Hindlimb muscle (tissue), 1 donor: ENCODE results near the gene MFGE8. TPM values are rescaled to one million over a fixed set of nuclear protein-coding genes. Genes with fewer than 3 reads are reported as not detected.
"Not testable (repeated sequence)": the region's sequence is repeated elsewhere in the genome, so short reads cannot be mapped to it uniquely, and the experiment has no call there.

Source experiments
- DNase-seq: peaks from one replicate; pipeline ENCODE4 v3.0.0-alpha.2; 2013
- polyA plus RNA-seq: library from polyadenylated mRNA; unstranded; fragments of 120-200 nt; gene quantifications from one replicate; pipeline ENCODE4 v1.2.1, GENCODE V29; 2013; ENCODE audit not compliant: insufficient read length

The MFGE8 gene, protein sequence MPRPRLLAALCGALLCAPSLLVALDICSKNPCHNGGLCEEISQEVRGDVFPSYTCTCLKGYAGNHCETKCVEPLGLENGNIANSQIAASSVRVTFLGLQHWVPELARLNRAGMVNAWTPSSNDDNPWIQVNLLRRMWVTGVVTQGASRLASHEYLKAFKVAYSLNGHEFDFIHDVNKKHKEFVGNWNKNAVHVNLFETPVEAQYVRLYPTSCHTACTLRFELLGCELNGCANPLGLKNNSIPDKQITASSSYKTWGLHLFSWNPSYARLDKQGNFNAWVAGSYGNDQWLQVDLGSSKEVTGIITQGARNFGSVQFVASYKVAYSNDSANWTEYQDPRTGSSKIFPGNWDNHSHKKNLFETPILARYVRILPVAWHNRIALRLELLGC
- polyA plus RNA-seq = 165 TPM

GRCh38 chr15:88913017-88913849 lies at the start of gene MFGE8:
MFGE8 (minus strand) TSS chr15:88913379; CDS start chr15:88913319, 60 bp downstream.
- peak; percentile 76 for DNase-seq

GRCh38 chr15:88959445-88959844 lies 46.3 kb upstream of the MFGE8 start:
- no peak for DNase-seq

- no peak for DNase-seq
These were observed 43.7 kb upstream of the MFGE8 start for GRCh38 chr15:88956906-88957305.

- no peak for DNase-seq
These were observed 43.1 kb upstream of the MFGE8 start for GRCh38 chr15:88956263-88956662.

- DNase-seq = no peak
These were observed 41.5 kb upstream of the MFGE8 start for GRCh38 chr15:88954431-88955277.

DNA sequence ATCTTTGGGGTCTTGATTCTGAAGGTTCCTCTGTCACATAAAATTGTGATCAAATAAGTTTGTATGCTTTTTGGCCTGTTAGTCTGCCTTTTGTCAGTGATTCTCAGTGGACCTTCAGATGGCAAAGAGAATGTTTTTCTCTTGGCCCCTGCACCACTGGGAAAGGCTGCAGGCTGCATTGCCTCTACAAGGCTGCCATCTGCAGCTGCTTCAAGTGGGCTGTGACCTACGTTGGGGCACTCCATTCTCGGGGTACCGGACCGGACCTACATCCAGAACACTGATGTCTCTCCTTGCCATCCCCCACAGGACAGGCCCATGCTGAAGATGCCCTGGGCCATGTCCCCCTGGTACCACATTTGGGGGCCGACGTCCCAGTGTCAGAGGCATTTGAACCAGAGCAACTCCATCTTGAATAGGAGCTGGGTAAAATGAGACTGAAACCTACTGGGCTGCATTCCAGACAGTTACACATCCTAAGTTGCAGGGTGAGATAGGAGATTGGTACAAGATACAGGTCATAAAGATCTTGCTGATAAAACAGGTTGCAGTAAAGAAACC lies 37.5 kb upstream of the MFGE8 start:
- DNase-seq = no peak

- no peak for DNase-seq
These were observed 36.7 kb upstream of the MFGE8 start for GRCh38 chr15:88949734-88950400.

DNA sequence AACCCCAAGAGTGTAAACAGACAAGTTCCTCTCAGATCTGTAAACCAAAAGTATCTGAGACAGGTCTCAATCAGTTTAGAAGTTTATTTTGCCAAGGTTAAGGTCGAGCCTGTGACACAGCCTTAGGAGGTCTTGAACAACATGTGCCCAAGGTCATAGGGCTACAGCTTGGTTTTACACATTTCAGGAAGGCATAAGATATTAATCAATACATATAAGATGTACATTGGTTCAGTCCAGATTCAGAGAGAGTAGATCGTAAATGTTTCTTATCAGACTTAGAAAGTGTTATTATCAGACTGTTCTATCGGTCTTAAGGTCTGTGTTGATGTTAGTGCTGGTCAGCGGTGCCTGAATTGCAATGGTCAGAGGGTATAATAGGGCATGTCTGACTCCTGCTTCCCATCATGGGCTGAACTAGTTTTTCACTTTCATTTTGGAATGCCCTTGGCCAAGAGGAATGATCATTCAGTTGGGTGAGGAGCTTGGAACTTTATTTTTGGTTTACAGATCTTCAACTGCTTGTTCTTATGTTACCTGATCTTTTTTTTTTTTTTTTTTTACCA lies 27.0 kb upstream of the MFGE8 start:
- no peak for DNase-seq

GRCh38 chr15:88939486-88939806 lies 26.3 kb upstream of the MFGE8 start:
- DNase-seq = no peak

- DNase-seq = no peak
These were observed 25.8 kb upstream of the MFGE8 start for GRCh38 chr15:88938802-88939485.

- DNase-seq = not testable (repeated sequence)
These were observed 21.3 kb upstream of the MFGE8 start for GRCh38 chr15:88934449-88934848.

GRCh38 chr15:88932875-88933330 lies 19.7 kb upstream of the MFGE8 start:
- DNase-seq = no peak

DNA sequence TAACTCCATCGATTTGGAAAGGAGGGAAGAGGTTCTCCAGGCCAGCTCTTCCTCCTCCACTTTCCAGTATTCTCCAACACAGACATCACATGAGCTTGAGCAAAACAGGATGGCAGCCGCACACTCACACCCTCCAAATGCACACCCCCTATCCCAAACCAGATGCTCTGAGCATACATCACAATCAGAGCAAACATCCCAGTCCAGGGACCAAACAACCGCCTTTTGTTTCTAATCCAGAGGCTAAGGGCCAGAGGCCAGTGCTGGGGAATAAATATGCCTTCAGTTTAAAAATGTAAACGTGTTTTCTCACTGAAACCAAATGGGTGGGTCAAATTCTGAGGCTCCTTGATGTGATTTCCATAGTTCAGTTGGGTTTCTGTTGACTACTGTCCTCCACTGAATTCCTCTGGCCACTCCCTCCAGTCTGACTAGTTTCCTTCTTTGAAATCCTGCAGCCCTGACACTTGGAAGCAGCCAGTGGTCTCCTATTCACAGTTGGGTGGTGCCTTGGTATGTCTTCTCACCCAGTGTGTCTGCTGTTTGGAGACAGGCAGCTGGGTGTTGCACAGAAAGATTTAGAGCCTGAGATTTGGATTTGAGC lies 19.2 kb upstream of the MFGE8 start:
- DNase-seq = no peak

- no peak for DNase-seq
These were observed 17.4 kb upstream of the MFGE8 start for GRCh38 chr15:88930579-88930978.

DNA sequence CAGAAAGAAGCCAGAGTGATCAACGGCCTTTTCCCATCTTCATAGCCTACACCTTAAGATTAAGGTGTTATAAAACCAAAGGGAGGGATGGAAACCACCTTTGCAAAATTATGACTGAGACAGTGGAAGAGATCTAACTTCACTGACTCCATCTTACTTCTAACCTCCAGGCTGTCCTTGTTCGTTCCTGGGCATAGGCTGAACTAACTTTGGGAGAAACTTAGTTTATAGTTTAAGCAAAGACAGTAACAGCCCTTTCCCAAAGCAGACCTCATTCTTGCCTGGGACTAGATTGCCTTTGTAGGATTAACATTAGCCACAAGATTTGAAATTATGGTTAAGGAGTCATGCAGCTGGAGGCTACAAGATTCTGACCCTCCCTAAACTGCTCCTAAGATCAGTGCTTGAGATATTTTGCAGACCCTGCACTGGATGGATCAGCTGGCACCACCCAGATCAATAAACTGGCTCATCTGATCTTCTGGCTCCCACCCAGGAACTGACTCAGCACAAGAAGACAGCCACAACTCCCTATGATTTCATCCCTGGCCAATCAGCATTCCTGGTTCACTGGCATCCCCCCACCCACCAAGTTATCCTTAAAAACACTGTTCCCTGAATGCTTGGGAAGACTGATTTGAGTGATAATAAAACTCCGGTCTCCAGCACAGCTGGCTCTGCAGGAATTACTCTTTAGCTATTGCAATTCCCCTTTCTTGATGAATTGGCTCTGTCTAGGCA lies 16.3 kb upstream of the MFGE8 start:
- not testable (repeated sequence) for DNase-seq

- not testable (repeated sequence) for DNase-seq
These were observed 15.0 kb upstream of the MFGE8 start for GRCh38 chr15:88928192-88928591.

GRCh38 chr15:88925648-88926047 lies 12.5 kb upstream of the MFGE8 start:
- not testable (repeated sequence) for DNase-seq

DNA sequence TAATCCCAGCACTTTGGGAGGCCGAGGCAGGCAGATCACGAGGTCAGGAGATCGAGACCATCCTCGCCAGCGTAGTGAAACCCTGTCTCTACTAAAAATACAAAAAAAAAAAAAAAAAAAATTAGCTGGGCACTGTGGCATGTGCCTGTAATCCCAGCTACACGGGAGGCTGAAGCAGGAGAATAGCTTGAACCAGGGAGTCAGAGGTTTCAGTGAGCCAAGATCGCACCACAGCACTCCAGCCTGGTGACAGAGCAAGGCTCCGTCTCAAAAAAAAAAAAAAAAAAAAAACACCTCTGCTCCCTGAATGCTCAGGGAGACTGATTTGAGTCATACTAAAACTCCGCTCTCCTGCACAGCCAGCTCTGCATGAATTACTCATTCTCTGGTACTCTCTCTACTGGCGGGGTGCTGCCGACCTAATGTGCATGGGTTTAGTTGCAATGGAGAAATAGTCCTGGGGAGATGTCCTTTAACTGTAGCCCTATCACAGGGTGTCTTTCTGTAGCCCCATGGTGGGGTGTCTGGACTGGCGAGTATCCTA lies 7.8 kb upstream of the MFGE8 start:
- DNase-seq = not testable (repeated sequence)

DNA sequence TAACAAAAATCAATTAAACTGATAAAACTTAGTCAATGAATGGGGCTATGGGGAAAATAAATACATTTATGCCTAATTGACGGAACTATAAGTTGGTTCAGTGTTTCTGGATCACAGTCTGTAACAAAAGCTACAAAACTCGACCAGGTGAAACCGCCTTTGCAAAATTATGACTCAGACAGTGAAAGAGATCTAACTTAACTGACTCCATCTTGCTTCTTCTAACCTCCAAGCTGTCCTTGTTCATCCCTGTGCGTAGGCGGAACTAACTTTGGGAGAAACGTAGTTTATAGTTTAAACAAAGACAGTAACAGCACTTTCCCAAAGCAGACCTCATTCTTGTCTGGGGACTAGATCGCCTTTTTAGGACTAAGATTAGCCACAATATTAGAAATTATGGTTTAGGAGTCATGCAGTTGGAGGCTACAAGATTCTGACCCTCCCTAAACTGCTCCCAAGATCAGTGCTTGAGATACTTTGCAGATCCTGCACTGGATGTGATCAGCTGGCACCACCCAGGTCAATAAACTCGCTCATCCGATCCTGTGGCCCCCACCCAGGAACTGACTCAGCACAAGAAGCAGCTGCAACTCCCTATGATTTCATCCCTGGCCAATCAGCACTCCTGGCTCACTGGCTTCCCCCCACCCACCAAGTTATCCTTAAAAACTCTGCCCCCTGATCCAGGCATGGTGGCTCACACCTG lies 7.2 kb upstream of the MFGE8 start:
- no peak for DNase-seq
